Neural progenitor cell (in vitro differentiated cells): ENCODE results near the gene SPRED3. TPM values are rescaled to one million over a fixed set of nuclear protein-coding genes. Genes with fewer than 3 reads are reported as not detected.
"Not testable (repeated sequence)": the region's sequence is repeated elsewhere in the genome, so short reads cannot be mapped to it uniquely, and the experiment has no call there.

Experiments used
- DNase-seq: peaks from one replicate; pipeline ENCODE4 v3.0.0-alpha.2; 2016; ENCODE audit warnings: low spot score
- H2AFZ ChIP-seq: fragments of 200-600 bp; sonication (generic); replicated peaks from 2 replicates; pipeline ENCODE4 v1.6.1; 2016; ENCODE audit warnings: antibody characterized with exemption
- H3F3A ChIP-seq: fragments of 200-600 bp; sonication (generic); 2 replicates; pipeline ENCODE4 v1.6.1; 2016; ENCODE audit warnings: antibody characterized with exemption, low read depth
- H3K27ac ChIP-seq: fragments of 200-600 bp; sonication (generic); 2 replicates; pipeline ENCODE4 v1.5.1; 2016; ENCODE audit warnings: mild to moderate bottlenecking
- H3K27me3 ChIP-seq: fragments of 200-600 bp; sonication (generic); 2 replicates; pipeline ENCODE4 v1.6.1; 2016; ENCODE audit warnings: mild to moderate bottlenecking, moderate library complexity
- H3K36me3 ChIP-seq: fragments of 200-600 bp; sonication (generic); 2 replicates; pipeline ENCODE4 v1.5.1; 2016
- H3K4me1 ChIP-seq: fragments of 200-600 bp; sonication (generic); 2 replicates; pipeline ENCODE4 v1.6.1; 2016; ENCODE audit warnings: mixed run types
- H3K4me2 ChIP-seq: fragments of 200-600 bp; sonication (generic); 2 replicates; pipeline ENCODE4 v1.6.1; 2016
- H3K4me3 ChIP-seq: fragments of 200-600 bp; sonication (generic); 2 replicates; pipeline ENCODE4 v1.5.1; 2016
- H3K79me2 ChIP-seq: fragments of 200-600 bp; sonication (generic); 2 replicates; pipeline ENCODE4 v1.6.1; 2016; ENCODE audit warnings: low read depth
- H3K9ac ChIP-seq: fragments of 200-600 bp; sonication (generic); 2 replicates; pipeline ENCODE4 v1.6.1; 2016
- H3K9me3 ChIP-seq: fragments of 200-600 bp; sonication (generic); 2 replicates; pipeline ENCODE4 v1.5.1; 2016; ENCODE audit warnings: low read depth
- H4K20me1 ChIP-seq: fragments of 200-600 bp; sonication (generic); 2 replicates; pipeline ENCODE4 v1.6.1; 2016; ENCODE audit warnings: low read depth
- H3K27ac Mint-ChIP-seq: 3 replicates; pipeline ENCODE4 v1.8.0; 2021; ENCODE audit warnings: mixed read lengths
- H3K27me3 Mint-ChIP-seq: 2 replicates; pipeline ENCODE4 v1.8.0; 2022; ENCODE audit warnings: low read depth, mild to moderate bottlenecking, inconsistent platforms, moderate library complexity, mixed read lengths; ENCODE audit not compliant: insufficient read depth
- H3K36me3 Mint-ChIP-seq: 3 replicates; pipeline ENCODE4 v1.8.0; 2021; ENCODE audit warnings: mixed read lengths
- H3K4me1 Mint-ChIP-seq: 3 replicates; pipeline ENCODE4 v1.8.0; 2021; ENCODE audit warnings: mixed read lengths
- H3K4me3 Mint-ChIP-seq: 3 replicates; pipeline ENCODE4 v1.8.0; 2021; ENCODE audit warnings: mild to moderate bottlenecking, moderate library complexity, mixed read lengths
- H3K9me3 Mint-ChIP-seq: 3 replicates; pipeline ENCODE4 v1.8.0; 2020; ENCODE audit warnings: mixed read lengths
- EZH2 ChIP-seq: fragments of 200-600 bp; sonication (generic); IDR thresholded peaks from 2 replicates; pipeline ENCODE4 v1.6.1; 2017; ENCODE audit warnings: antibody characterized with exemption, mild to moderate bottlenecking, moderate library complexity
- EZH2phosphoT487 ChIP-seq: fragments of 200-600 bp; sonication (generic); IDR thresholded peaks from 2 replicates; pipeline ENCODE4 v1.6.1; 2017; ENCODE audit warnings: antibody characterized with exemption
- total RNA-seq: library from RNA; depleted of rRNA; stranded (reverse); fragments of >200 nt; gene quantifications from 2 replicates; pipeline ENCODE4 v1.2.3, GENCODE V29; 2015; ENCODE audit warnings: low replicate concordance
- TF ChIP-seq, protein P1 (sequence below): fragments of 200-600 bp; sonication (generic); IDR thresholded peaks from 2 replicates; pipeline ENCODE4 v1.5.1; 2017; ENCODE audit warnings: antibody characterized with exemption, mild to moderate bottlenecking

Gene SPRED3, protein sequence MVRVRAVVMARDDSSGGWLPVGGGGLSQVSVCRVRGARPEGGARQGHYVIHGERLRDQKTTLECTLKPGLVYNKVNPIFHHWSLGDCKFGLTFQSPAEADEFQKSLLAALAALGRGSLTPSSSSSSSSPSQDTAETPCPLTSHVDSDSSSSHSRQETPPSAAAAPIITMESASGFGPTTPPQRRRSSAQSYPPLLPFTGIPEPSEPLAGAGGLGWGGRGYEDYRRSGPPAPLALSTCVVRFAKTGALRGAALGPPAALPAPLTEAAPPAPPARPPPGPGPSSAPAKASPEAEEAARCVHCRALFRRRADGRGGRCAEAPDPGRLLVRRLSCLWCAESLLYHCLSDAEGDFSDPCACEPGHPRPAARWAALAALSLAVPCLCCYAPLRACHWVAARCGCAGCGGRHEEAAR
- 0.99 and 4.6 TPM in 2 replicates for total RNA-seq

DNA sequence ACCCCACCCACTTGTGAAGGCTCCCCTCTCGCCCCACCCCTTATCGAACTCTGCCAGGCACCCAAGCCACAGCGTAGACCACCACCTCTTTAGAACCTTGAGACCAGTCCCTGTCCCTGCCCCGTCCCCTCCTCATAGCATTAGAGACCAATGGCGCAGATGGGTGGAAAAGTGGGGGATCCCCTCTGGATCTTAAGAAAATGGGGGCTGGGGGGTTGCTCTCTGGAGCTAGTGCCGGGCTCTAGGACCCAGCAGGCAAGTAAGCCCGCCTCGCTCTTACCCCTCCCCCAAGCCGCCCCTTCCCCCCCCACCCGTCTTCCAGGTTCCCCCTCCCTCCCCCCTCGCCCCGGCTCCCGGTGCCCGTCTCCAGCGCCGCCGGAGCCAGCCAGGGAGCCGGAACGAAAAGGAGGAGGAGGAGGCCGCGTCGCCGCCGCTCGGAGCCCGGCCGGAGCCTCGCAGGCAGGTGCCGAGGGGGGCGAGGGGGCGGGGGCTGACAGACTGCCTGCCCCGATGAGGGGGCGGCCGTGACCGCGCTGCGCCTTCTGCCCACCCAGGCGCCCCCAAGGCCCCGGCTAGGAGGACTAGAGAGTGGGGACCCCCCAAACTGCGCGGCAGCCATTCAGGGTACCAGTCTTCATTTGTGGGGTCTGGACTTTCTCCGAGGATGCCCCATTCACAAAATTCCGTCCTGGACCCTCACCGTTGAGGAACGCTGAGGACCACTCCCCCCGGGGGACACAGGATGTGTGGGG lies at the start of gene SPRED3:
TSS of gene SPRED3 (plus strand) at position 349 of the 752 bp plus-strand sequence. CDS start 1,606 bp downstream, outside the sequence.
- peaks cover 4% of the 10 kb centered on the region for H3K4me1 ChIP-seq
- peaks cover 38% of the 10 kb centered on the region for H3K27me3 ChIP-seq
- DNase-seq = peak; percentile 91
- peaks cover 26% of the 10 kb centered on the region for H3F3A ChIP-seq
- H3K9me3 ChIP-seq = no peaks in the 10 kb centered on the region
- H3K79me2 ChIP-seq = no peaks in the 10 kb centered on the region
- Mint-ChIP-seq H3K4me3 (peak within 1 kb of the TSS; percentile 93), H3K27ac (peak within 1 kb of the TSS; percentile 86), H3K36me3 (peaks cover 12% of the 10 kb centered on the region), H3K9me3 (no peaks in the 10 kb centered on the region), H3K4me1 (peaks cover 23% of the 10 kb centered on the region), H3K27me3 (peaks cover 7% of the 10 kb centered on the region)
- H3K36me3 ChIP-seq = no peaks in the 10 kb centered on the region
- H3K27ac ChIP-seq = no peak within 1 kb of the TSS
- peak within 1 kb of the TSS; percentile 77 for H2AFZ ChIP-seq
- peak within 1 kb of the TSS; percentile 75 for H3K4me3 ChIP-seq
- no peak within 1 kb of the TSS for H3K9ac ChIP-seq
- peak within 1 kb of the TSS; percentile 86 for H3K4me2 ChIP-seq
- no peak for TF ChIP-seq EZH2
- TF ChIP-seq, protein P1, sequence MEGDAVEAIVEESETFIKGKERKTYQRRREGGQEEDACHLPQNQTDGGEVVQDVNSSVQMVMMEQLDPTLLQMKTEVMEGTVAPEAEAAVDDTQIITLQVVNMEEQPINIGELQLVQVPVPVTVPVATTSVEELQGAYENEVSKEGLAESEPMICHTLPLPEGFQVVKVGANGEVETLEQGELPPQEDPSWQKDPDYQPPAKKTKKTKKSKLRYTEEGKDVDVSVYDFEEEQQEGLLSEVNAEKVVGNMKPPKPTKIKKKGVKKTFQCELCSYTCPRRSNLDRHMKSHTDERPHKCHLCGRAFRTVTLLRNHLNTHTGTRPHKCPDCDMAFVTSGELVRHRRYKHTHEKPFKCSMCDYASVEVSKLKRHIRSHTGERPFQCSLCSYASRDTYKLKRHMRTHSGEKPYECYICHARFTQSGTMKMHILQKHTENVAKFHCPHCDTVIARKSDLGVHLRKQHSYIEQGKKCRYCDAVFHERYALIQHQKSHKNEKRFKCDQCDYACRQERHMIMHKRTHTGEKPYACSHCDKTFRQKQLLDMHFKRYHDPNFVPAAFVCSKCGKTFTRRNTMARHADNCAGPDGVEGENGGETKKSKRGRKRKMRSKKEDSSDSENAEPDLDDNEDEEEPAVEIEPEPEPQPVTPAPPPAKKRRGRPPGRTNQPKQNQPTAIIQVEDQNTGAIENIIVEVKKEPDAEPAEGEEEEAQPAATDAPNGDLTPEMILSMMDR = no peak
- TF ChIP-seq EZH2phosphoT487 = no peak
- H4K20me1 ChIP-seq = peaks cover 38% of the 10 kb centered on the region

DNA sequence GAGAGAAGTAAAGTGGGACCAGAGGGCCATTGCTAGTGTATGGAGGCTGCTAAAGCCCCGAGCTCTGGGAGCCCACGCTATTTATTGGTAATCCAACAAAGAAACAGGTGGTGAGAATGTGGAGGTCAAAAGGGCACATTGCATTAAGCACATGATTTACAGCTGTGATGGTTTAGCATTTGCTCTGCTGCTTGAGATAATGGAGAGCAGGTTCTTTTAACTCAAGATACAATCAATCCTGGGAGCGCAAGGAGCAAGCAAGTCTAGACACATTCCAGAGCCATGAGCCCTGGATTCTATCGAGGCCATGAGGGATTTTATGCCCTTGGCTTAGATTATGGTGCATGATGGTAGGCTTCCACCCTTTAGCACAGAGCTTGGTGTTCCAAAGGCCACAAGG lies 49.5 kb upstream of the SPRED3 start:
- not testable (repeated sequence) for H3K36me3 Mint-ChIP-seq

DNA sequence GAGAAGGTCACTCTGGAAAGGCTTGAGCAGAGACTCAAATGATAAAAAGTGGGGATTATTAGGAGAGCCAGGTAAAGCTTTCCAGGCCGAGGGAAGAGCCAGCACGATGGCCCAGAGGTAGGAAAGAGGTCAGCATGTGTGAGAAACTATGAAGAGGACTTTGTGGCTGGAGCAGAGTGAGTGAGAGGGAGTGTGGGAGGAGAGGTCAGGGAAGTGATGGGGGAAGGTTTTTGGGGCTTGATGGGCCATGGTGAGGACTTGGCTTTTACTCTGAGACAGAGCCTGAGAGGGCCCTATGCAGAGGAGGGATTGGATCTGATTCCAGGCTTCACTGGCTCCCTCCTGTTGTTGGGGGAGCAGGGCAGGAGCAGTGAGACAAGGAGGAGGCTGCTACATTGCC lies 47.6 kb upstream of the SPRED3 start:
- Mint-ChIP-seq H3K4me3 (no peak overlapping the region), H3K9me3 (no peaks in the 10 kb centered on the region)

More for the DNA sequence above, 49.5 kb upstream of the SPRED3 start:
- H3K27me3 Mint-ChIP-seq, H3K36me3 ChIP-seq, H3K27ac Mint-ChIP-seq, H3K27me3 ChIP-seq, H3K9me3 Mint-ChIP-seq, H3K4me1 ChIP-seq, H3K4me3 ChIP-seq, H2AFZ ChIP-seq, H3K79me2 ChIP-seq, H4K20me1 ChIP-seq, H3K9me3 ChIP-seq, H3K9ac ChIP-seq: not testable (repeated sequence)
- peak; percentile 58 for DNase-seq
- peak overlapping the region; percentile 14 for H3K4me2 ChIP-seq
- Mint-ChIP-seq H3K4me3 (peak overlapping the region; percentile 48), H3K4me1 (peaks cover 16% of the 10 kb centered on the region)
- H3K27ac ChIP-seq = peak overlapping the region; percentile 40
- peaks cover 35% of the 10 kb centered on the region for H3F3A ChIP-seq

More for the DNA sequence above, 47.6 kb upstream of the SPRED3 start:
- H3K4me1 ChIP-seq = peaks cover 8% of the 10 kb centered on the region
- no peak overlapping the region for H2AFZ ChIP-seq
- H3K27me3 ChIP-seq = no peaks in the 10 kb centered on the region
- H3K79me2 ChIP-seq = no peaks in the 10 kb centered on the region
- H3K9me3 ChIP-seq = no peaks in the 10 kb centered on the region
- H3K4me3 ChIP-seq = no peak overlapping the region
- H3F3A ChIP-seq = peaks cover 34% of the 10 kb centered on the region
- no peaks in the 10 kb centered on the region for H4K20me1 ChIP-seq
- TF ChIP-seq EZH2phosphoT487 (no peak), EZH2 (no peak)
- TF ChIP-seq, protein P1 = no peak
- H3K27ac ChIP-seq = no peak overlapping the region
- no peaks in the 10 kb centered on the region for H3K36me3 ChIP-seq
- Mint-ChIP-seq H3K27me3 (peaks cover 2% of the 10 kb centered on the region), H3K4me1 (peaks cover 16% of the 10 kb centered on the region), H3K36me3 (no peaks in the 10 kb centered on the region), H3K27ac (no peak overlapping the region)
- H3K4me2 ChIP-seq = no peak overlapping the region
- no peak overlapping the region for H3K9ac ChIP-seq
- no peak for DNase-seq
